ENCODE measurements around the gene GPSM1.
"Not testable (repeated sequence)": the region's sequence is repeated elsewhere in the genome, so short reads cannot be mapped to it uniquely, and the experiment has no call there.

Gene GPSM1

GRCh38 chr9:136319244-136319643 lies 8.1 kb upstream of the GPSM1 start:
- DNase-seq: not testable (repeated sequence)

DNA sequence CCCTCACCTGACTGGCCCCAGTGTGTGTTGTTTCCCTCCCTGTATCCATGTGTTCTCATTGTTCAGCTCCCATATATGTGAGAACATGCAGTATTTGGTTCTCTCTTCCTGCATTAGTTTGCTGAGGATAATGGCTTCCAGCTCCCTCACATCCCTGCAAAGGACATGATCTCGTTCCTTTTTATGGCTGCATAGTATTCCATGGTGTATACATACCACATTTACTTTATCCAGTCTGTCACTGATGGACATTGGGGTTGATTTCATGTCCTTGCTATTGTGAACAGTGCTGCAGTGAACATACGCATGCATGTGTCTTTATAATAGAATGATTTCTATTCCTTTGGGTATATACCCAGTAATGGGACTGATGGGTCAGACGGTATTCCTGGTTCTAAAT lies 7.4 kb upstream of the GPSM1 start:
- DNase-seq: not testable (repeated sequence)

DNA sequence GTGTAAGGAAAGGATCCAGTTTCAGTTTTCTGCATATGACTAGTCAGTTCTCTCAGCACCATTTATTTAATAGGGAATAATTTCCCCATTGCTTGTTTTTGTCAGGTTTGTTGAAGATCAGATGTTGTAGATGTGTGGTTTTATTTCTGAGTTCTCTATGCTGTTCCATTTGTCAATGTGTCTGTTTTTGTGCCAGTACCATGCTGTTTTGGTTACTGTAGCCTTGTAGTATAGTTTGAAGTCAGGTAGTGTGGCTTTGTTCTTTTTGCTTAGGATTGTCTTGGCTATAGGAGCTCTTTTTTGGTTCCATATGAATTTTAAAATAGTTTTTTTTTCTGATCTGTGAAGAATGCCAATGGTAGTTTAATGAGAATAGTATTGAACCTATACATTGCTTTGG lies 6.4 kb upstream of the GPSM1 start:
- DNase-seq: not testable (repeated sequence)

GRCh38 chr9:136321561-136321960 lies 5.8 kb upstream of the GPSM1 start:
- DNase-seq: no peak

GRCh38 chr9:136322756-136323330 lies 4.5 kb upstream of the GPSM1 start:
- DNase-seq: no peak

GRCh38 chr9:136323371-136323789 lies 4.0 kb upstream of the GPSM1 start:
- DNase-seq: no peak

- no peak for DNase-seq
Measured at GRCh38 chr9:136324501-136325300, 2.6 kb upstream of the GPSM1 start.

- DNase-seq: no peak
Measured at GRCh38 chr9:136325358-136325757, 2.0 kb upstream of the GPSM1 start.

DNA sequence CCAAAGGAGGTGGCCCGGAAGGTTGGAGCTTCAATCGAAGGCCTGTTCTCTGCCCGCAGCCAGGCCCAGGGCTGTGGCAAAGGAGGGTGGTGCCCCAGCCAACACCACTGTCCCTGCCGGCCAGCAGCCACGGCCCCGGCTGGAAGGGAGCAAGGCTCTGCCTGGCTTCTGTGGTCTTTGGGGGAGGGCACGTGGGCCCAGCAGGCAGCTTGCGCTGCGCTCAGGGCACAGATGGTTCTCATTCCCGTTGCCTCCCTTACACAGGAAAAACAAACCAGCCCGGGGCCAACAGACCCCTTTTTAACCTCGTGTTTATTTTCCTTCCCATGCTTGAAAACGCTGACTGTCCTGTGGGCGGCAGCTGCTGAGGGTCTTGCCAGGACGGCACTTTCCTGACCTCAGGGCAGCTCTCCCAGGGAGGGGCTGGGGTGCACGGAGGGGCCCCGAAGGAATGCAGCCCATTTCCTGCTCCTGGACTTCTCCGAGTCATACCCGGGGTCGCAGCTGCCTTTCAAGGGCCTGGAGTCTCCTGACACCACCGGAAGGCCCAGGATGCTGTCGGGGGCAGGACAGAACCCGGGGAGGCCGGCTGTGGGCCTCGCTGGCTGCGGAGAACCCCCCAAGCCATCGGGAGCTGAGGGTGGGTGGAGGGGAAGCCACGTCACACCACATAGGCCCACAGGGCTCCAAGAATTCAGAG lies 1.1 kb upstream of the GPSM1 start:
- no peak for DNase-seq

DNA sequence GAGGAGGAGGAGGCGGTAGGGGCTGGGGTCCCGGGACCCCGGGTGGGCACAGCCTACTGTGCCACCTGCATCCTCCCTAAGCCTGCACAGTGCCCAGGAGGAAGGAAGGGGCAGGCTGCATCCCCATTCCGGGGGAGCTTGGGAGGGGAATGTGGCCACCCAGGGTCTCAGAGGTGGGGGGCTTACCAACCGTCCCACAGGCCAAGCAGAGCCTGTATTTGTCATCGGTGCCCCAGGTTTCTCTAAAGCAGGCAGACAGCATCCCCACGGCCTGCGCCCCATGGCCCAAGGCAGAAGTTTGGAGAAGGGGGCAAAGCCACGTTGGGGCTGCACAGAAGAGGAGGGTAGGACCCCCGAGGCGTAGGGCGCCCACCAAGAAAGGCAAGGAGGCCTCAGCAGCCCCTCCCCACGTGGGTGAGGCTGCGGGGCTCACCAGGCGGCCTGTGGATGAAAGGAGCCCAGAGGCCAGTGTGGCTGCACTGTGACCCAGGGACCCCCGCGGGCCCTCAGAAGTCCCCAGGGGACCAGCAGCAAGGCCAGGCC lies 507 bp upstream of the GPSM1 start:
- no peak for DNase-seq

GRCh38 chr9:136328011-136328621 lies 777 bp downstream of the GPSM1 start:
- DNase-seq: no peak

DNA sequence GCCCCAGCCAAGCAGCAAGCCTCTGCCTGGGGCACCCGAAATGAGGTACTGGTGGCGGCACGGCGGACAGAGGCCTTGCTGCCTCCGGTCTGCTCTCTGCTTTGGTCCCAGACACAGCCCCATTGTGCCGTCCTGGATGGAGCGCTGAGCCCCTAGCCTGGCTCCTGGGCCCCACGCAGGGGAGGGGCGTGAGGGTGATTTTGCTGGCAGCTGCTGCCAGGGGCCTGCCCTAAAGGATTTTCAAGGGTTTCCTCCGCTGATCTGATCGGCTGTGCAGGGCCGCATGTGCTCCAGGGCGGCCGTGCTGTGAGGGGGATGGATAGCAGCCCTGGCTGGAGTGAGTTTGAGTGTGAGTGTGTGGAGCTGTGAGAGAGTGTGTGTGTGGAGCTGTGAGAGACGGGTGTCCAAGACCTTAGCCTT lies 1.3 kb downstream of the GPSM1 start:
- DNase-seq: no peak

- DNase-seq: no peak
Measured at GRCh38 chr9:136329211-136329627, 1.9 kb downstream of the GPSM1 start.

DNA sequence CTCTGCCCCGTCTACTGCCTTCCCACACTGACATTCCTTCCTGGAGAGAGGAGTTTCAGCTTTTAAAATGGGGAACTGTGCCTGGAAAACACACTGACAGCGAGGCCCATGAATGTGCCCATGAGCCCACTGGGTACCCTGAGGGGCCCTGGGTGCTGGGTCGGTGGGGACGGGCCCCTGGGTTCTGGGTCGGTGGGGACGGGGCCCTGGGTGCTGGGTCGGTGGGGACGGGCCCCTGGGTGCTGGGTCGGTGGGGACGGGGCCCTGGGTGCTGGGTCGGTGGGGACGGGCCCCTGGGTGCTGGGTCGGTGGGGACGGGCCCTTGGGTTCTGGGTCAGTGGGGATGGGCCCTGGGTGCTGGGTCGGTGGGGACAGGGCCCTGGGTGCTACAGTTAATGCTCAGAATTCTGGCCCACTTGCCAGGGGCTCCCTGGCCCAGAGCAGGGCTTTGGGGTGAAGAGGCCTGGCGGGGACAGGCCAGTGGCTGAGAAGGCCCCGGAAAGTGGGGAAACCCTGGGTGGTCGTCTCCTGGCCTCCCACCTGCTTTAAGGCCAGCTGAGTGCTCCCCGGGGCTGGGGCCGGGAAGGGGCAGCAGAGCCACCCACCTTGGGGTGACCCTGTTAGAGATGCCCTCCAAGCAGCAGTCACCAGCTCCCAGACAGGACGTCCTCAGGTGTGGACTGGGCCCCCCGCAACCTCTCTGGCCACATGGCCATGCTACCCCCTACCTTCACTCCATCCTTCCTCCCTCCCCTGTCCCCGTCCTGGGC lies 2.5 kb downstream of the GPSM1 start:
- DNase-seq: no peak

DNA sequence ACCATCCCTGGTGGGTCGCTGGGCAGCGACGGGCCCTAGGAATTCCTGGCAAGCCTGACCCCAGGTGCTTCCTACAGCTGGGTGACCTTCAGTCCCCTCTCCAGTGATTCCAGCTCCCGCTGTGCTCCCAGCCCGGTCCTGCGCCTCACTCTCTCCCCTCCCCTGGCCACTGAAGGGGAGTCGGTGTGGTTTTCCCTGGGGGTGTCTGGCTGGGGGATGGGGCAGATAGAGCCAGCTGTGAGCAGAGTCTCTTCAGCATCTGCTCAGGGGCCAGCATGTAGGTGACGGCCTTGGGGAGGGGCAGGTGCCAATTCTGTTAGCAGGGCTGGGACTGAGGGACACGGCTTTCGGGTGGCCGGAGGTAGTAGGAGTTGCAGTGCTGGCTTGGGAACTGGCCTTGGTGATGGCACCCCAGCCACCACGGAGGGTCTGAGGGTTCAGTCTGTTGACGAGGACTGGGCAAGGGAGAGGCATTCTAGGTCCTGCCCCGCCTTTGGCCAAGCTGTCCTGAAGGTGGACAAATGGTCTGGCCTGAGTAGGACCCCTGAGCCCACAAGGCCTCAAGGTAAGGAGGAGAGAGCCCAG lies 3.2 kb downstream of the GPSM1 start:
- DNase-seq: no peak

DNA sequence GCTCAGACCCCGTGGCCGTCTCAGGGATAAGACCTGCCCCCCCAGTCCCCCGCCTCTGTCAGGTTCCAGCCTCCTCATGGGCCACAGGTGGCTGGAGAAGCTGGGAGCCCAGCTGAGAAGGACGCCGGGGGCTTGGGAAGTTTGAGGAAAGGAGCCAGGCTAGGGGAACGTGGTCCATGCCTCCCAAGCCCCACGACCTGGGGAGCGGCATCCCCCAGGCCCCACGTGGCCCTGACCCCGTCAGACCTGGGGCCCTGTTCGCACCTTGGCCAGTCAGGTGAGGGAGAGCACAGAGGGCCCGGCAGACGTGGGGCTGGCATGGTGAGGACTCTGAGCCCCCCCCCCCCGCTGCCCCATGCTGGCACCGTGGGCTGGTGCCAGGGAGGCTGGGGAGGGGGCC lies 3.7 kb downstream of the GPSM1 start:
- DNase-seq: no peak

GRCh38 chr9:136331556-136332481 lies 4.5 kb downstream of the GPSM1 start:
- DNase-seq: no peak

DNA sequence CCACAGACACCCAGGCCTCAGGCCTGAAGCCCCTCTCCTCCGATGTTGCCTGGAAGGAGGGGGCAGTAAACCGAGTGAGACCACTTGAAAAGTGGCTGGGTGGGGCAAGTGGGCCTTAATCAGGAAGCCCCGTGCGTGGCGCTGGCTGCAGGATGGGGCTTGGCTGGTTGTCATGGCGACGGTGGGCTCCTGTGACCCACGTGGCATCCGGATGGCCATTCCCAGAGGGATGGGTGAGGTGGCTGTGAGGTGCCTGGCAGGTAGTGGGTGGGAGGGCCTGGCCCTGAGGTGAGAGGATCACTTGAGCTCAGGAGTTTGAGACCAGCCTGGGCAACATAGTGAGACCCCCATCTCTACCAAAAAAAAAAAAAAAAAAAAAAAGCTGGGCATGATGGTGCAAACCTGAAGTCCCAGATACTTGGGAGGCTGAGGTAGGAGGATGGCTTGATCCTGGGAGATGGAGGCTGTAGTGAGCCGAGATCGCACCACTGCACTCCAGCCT lies 5.2 kb downstream of the GPSM1 start:
- no peak for DNase-seq

DNA sequence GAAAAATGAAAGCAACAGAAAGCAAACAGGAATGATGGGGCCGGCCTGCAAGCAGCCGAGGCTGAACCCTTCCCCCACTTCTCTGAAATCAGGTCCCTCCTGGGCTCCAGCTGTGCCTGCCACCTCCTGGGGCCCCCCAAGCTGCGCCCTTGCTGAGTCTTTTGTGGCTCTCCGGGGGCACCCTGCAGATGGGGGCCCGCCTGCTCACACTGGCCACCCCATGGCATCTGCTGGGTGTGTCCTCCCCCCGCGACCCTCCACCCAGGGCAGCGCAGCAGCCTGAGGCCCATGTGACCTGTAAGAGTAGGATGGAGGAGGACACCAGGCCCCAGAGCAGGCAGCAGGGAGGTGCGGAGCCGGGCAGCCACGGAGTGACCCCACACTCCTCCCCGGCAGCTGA lies 5.7 kb downstream of the GPSM1 start:
- DNase-seq: no peak

DNA sequence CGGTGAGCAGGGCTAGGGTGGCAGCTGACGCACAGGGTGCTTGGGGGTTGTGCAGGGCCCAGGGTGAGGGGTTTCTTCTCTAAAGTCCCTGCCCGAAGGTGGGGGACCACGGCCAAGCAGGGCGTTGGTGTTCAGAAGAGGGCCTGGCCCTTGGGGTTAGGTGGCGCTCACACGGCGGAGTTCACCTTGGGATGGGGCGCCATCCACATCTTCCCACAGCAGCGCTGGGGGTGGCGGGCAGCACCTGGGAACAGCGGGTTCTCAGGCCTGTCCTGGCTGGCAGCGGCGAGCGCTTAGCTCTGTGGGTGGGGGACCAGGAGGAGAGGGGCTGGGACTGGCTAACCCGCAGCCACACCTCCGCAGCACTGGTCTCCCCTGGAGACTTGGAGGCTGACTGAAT lies 6.1 kb downstream of the GPSM1 start:
- DNase-seq: no peak

DNA sequence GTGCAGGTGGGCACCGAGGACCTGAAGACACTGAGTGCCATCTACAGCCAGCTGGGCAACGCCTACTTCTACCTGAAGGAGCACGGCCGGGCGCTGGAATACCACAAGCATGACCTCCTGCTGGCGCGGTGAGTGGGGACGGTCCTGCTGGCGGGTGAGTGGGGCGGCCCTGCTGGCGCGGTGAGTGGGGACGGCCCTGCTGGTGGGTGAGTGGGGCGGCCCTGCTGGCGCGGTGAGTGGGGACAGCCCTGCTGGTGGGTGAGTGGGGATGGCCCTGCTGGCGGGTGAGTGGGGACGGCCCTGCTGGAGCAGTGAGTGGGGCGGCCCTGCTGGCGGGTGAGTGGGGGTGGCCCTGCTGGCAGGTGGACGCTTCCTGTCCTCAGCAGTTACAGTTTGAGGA lies 7.2 kb downstream of the GPSM1 start:
- DNase-seq: no peak
